C4-2B (cell line): ENCODE data around the gene SUPT6H.

Experiments
- H3K27ac ChIP-seq: fragments of 450-650 bp; 2 replicates; pipeline ENCODE4 v1.5.1; 2017
- CTCF ChIP-seq: fragments of 450-650 bp; conservative IDR thresholded peaks from 2 replicates; pipeline ENCODE4 v1.5.1; 2017; ENCODE audit warnings: mild to moderate bottlenecking
- ZFX ChIP-seq: fragments of 450-650 bp; IDR thresholded peaks from 2 replicates; pipeline ENCODE4 v1.6.1; 2017

SUPT6H gene

GRCh38 chr17:28661635-28662526, at the start of gene SUPT6H, which contains the start of gene SDF2:
Gene SUPT6H (plus strand): TSS chr17:28662205. CDS start chr17:28673402, 11,197 bp downstream.
Gene SDF2 (minus strand): TSS chr17:28661906. CDS start chr17:28661876, 30 bp downstream.
- H3K27ac ChIP-seq = peak within 1 kb of the TSS; percentile 89
- peak; percentile 74 for TF ChIP-seq ZFX
- no peak for TF ChIP-seq CTCF

- H3K27ac ChIP-seq = no peak overlapping the region
- TF ChIP-seq ZFX (no peak), CTCF (no peak)
These were observed 49.5 kb upstream of the SUPT6H start for GRCh38 chr17:28612531-28612930.

- no peak overlapping the region for H3K27ac ChIP-seq
- TF ChIP-seq CTCF = peak; percentile 76
- no peak for TF ChIP-seq ZFX
These were observed 48.8 kb upstream of the SUPT6H start for GRCh38 chr17:28612936-28613872.

GRCh38 chr17:28613931-28614381, 48.0 kb upstream of the SUPT6H start, which contains the start of gene RSKR:
Gene RSKR (minus strand): TSS chr17:28614185. CDS start chr17:28614161, 24 bp downstream.
- no peak for TF ChIP-seq CTCF
- TF ChIP-seq ZFX = no peak
- H3K27ac ChIP-seq = no peak within 1 kb of the TSS

- no peak overlapping the region for H3K27ac ChIP-seq
- TF ChIP-seq CTCF (no peak), ZFX (no peak)
These were observed 46.6 kb upstream of the SUPT6H start for GRCh38 chr17:28615260-28615940.

GRCh38 chr17:28616281-28616680, 45.7 kb upstream of the SUPT6H start:
- TF ChIP-seq ZFX (no peak), CTCF (no peak)
- no peak overlapping the region for H3K27ac ChIP-seq
